Thyroid gland (tissue), 4 donors: Measurements from ENCODE around the gene VAV3.

Experiments
- CTCF ChIP-seq, 6 experiments: fragments of 200-600 bp in 3 of 6; fragments of 450-650 bp in 3 of 6; sonication (generic) in 3 of 6; IDR thresholded peaks; one replicate each; pipeline ENCODE4 v1.5.1; 2016 to 2019; ENCODE audit warnings: antibody characterized with exemption in 6 of 6, mild to moderate bottlenecking in 2 of 6, inconsistent platforms in 1 of 6, moderate library complexity in 1 of 6
- POLR2A ChIP-seq, 2 donors: fragments of 450-650 bp; IDR thresholded peaks; one replicate each; pipeline ENCODE4 v1.6.1; 2017; ENCODE audit warnings: antibody characterized with exemption in 2 of 2, mild to moderate bottlenecking in 2 of 2, moderate library complexity in 1 of 2

DNA sequence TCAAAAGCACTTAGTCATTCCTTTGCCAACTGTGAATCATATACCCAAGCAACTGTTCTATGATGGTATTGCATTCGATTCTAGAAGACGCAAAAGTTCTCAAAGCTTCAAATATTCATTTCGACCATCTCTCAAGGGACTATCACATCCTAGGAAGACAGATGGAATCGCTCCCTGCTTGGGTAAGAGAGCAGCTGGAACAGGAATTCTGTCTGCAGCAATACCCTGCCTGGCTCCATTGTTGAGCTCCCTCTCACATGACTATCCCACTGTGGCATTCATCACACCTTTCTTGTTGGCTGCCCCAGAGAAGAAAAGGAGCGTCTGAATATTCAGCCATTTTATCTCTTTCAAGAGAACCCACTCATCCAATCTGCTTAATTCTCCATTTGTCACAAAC lies 426.5 kb downstream of the VAV3 start:
- TF ChIP-seq CTCF (IDR thresholded peaks at IDR 0.05) (no peak), POLR2A (IDR thresholded peaks at IDR 0.05) (no peak)
